SK-N-SH (cell line): ENCODE results near the gene THEMIS. TPM values are rescaled to one million over a fixed set of nuclear protein-coding genes. Genes with fewer than 3 reads are reported as not detected.

Source experiments
- CTCF ChIA-PET: fragments of 300-600, 350-600 bp; formaldehyde crosslinking; extraction: SDS; loops from one replicate; lab custom pipeline; 2021; lab: Yijun Ruan, JAX
- POLR2A ChIA-PET: fragments of 350-600 bp; sonication (Branson Sonifier 250); formaldehyde crosslinking; extraction: SDS; loops from one replicate; lab custom pipeline; 2020; ENCODE audit warnings: antibody characterized with exemption, inconsistent platforms; lab: Yijun Ruan, JAX
- DNase-seq: peaks from one replicate; pipeline ENCODE4 v3.0.0; 2012
- H2AFZ ChIP-seq: fragments of 200-600 bp; sonication (generic); 2 replicates; pipeline ENCODE4 v1.8.1; 2016; ENCODE audit warnings: antibody characterized with exemption, mild to moderate bottlenecking, low read depth
- H3F3A ChIP-seq: fragments of 200-600 bp; sonication (generic); replicated peaks from 2 replicates; pipeline ENCODE3; 2016; ENCODE audit warnings: antibody characterized with exemption, mild to moderate bottlenecking; ENCODE audit not compliant: insufficient read depth
- H3K27ac ChIP-seq, 2 experiments: fragments of 200-500 bp in 1 of 2; fragments of 200-600 bp in 1 of 2; sonication (Bioruptor generic) in 1 of 2; sonication (generic), shearing (Covaris generic) in 1 of 2; 2 replicates each; pipeline versions ENCODE4 v1.5.1 to v1.6.1; 2014 to 2016; ENCODE audit warnings: low read depth in 2 of 2, inconsistent platforms in 1 of 2, low read length in 1 of 2, mild to moderate bottlenecking in 1 of 2, mixed read lengths in 1 of 2
- H3K27me3 ChIP-seq: fragments of 200-600 bp; sonication (generic), shearing (Covaris generic); 2 replicates; pipeline ENCODE4 v1.6.1; 2016; ENCODE audit warnings: mixed run types; ENCODE audit not compliant: insufficient read depth
- H3K36me3 ChIP-seq, 2 experiments: fragments of 200-500 bp in 1 of 2; fragments of 200-600 bp in 1 of 2; sonication (Bioruptor generic) in 1 of 2; sonication (generic) in 1 of 2; replicated peaks in 1 of 2; 2 replicates each; pipeline versions ENCODE3 to v1.5.1; 2014 to 2016; ENCODE audit warnings: low read length in 1 of 2, mild to moderate bottlenecking in 1 of 2; ENCODE audit not compliant: insufficient read depth in 2 of 2, control insufficient read depth in 1 of 2
- H3K4me1 ChIP-seq, 2 experiments: fragments of 200-500 bp in 1 of 2; fragments of 200-600 bp in 1 of 2; sonication (Bioruptor generic) in 1 of 2; sonication (generic), shearing (Covaris generic) in 1 of 2; 2 replicates each; pipeline versions ENCODE4 v1.5.1 to v1.6.1; 2014 to 2016; ENCODE audit warnings: low read depth in 1 of 2, low read length in 1 of 2, mixed run types in 1 of 2; ENCODE audit not compliant: insufficient read depth in 2 of 2, control insufficient read depth in 1 of 2
- H3K4me2 ChIP-seq: fragments of 200-600 bp; sonication (generic), shearing (Covaris generic); 2 replicates; pipeline ENCODE4 v1.6.1; 2017; ENCODE audit warnings: mixed run types
- H3K4me3 ChIP-seq, 2 experiments: fragments of 200-500 bp in 1 of 2; fragments of 200-600 bp in 1 of 2; sonication (Bioruptor generic) in 1 of 2; sonication (generic), shearing (Covaris generic) in 1 of 2; 2 replicates each; pipeline versions ENCODE4 v1.5.1 to v1.8.1; 2014 to 2016; ENCODE audit warnings: low read depth in 2 of 2, inconsistent platforms in 1 of 2, low read length in 1 of 2, mild to moderate bottlenecking in 1 of 2, mixed read lengths in 1 of 2, moderate library complexity in 1 of 2
- H3K79me2 ChIP-seq: fragments of 200-600 bp; sonication (generic); 2 replicates; pipeline ENCODE4 v1.8.1; 2017; ENCODE audit warnings: mild to moderate bottlenecking; ENCODE audit not compliant: insufficient read depth
- H3K9ac ChIP-seq: fragments of 200-600 bp; sonication (generic); 2 replicates; pipeline ENCODE4 v1.6.1; 2017; ENCODE audit warnings: mixed run types
- H3K9me2 ChIP-seq: fragments of 200-600 bp; sonication (generic); 2 replicates; pipeline ENCODE4 v1.6.1; 2017; ENCODE audit warnings: mixed run types
- H3K9me3 ChIP-seq: fragments of 200-600 bp; sonication (generic); 2 replicates; pipeline ENCODE4 v1.6.1; 2017; ENCODE audit warnings: mixed run types, mild to moderate bottlenecking, moderate library complexity
- H4K20me1 ChIP-seq: fragments of 200-600 bp; sonication (generic); 2 replicates; pipeline ENCODE4 v1.6.1; 2017; ENCODE audit warnings: mild to moderate bottlenecking, mixed run types; ENCODE audit not compliant: insufficient read depth
- ELF1 ChIP-seq: IDR thresholded peaks from 2 replicates; pipeline ENCODE4 v1.4.0; 2012
- EZH2phosphoT487 ChIP-seq: fragments of 200-600 bp; sonication (generic); IDR thresholded peaks from 2 replicates; pipeline ENCODE4 v1.6.1; 2017; ENCODE audit warnings: low read depth, mixed run types, mild to moderate bottlenecking, antibody characterized with exemption, moderate library complexity, borderline replicate concordance
- FOSL2 ChIP-seq: IDR thresholded peaks from 2 replicates; pipeline ENCODE4 v1.4.0; 2012; ENCODE audit warnings: low read depth, mild to moderate bottlenecking, moderate library complexity, borderline replicate concordance
- FOXM1 ChIP-seq: IDR thresholded peaks from 2 replicates; pipeline ENCODE4 v1.4.0; 2012; ENCODE audit warnings: low read depth, mild to moderate bottlenecking
- GABPA ChIP-seq: IDR thresholded peaks from 2 replicates; pipeline ENCODE4 v1.4.0; 2012; ENCODE audit warnings: low read depth, mild to moderate bottlenecking
- GATA2 ChIP-seq: sonication (generic); formaldehyde crosslinking; IDR thresholded peaks from 2 replicates; pipeline ENCODE4 v1.5.0; 2020; ENCODE audit warnings: mild to moderate bottlenecking, missing genetic modification reagents
- JUND ChIP-seq: IDR thresholded peaks from 2 replicates; pipeline ENCODE4 v1.4.0; 2012
- MAX ChIP-seq: IDR thresholded peaks from 2 replicates; pipeline ENCODE4 v1.4.0; 2012; ENCODE audit warnings: low read depth
- MEF2A ChIP-seq: IDR thresholded peaks from 2 replicates; pipeline ENCODE4 v1.4.0; 2012; ENCODE audit warnings: low read depth, borderline replicate concordance
- MXI1 ChIP-seq: IDR thresholded peaks from 2 replicates; pipeline ENCODE4 v1.6.1; 2012; ENCODE audit warnings: mild to moderate bottlenecking, low read depth, low read length, improper control_type of control experiment
- NRF1 ChIP-seq: IDR thresholded peaks from 2 replicates; pipeline ENCODE4 v1.6.1; 2012; ENCODE audit warnings: low read depth, mild to moderate bottlenecking, low read length
- RAD21 ChIP-seq: IDR thresholded peaks from 2 replicates; pipeline ENCODE4 v1.6.1; 2012; ENCODE audit warnings: mild to moderate bottlenecking, low read length
- RCOR1 ChIP-seq: fragments of 150-350 bp; IDR thresholded peaks from 2 replicates; pipeline ENCODE4 v1.6.1; 2017; ENCODE audit warnings: antibody characterized with exemption, low read length
- RFX5 ChIP-seq: IDR thresholded peaks from 2 replicates; pipeline ENCODE4 v1.6.1; 2012; ENCODE audit warnings: mild to moderate bottlenecking, improper control_type of control experiment, low read length
- RXRA ChIP-seq: IDR thresholded peaks from 2 replicates; pipeline ENCODE4 v1.4.0; 2012; ENCODE audit warnings: low read depth, mild to moderate bottlenecking, borderline replicate concordance
- SIN3A ChIP-seq: IDR thresholded peaks from 2 replicates; pipeline ENCODE4 v1.6.1; 2012; ENCODE audit warnings: low read depth, mild to moderate bottlenecking, low read length, moderate library complexity, borderline replicate concordance
- TAF1 ChIP-seq: IDR thresholded peaks from 2 replicates; pipeline ENCODE4 v1.6.1; 2012; ENCODE audit warnings: low read depth, mild to moderate bottlenecking, low read length, moderate library complexity, borderline replicate concordance
- TEAD4 ChIP-seq: IDR thresholded peaks from 2 replicates; pipeline ENCODE4 v1.4.0; 2012; ENCODE audit warnings: mild to moderate bottlenecking, borderline replicate concordance; ENCODE audit not compliant: insufficient read depth
- USF1 ChIP-seq: IDR thresholded peaks from 2 replicates; pipeline ENCODE4 v1.4.0; 2012; ENCODE audit warnings: low read depth, borderline replicate concordance
- USF2 ChIP-seq: fragments of 150-350 bp; IDR thresholded peaks from 2 replicates; pipeline ENCODE4 v1.6.1; 2017; ENCODE audit warnings: antibody characterized with exemption, low read length, low read depth, borderline replicate concordance
- ZBTB33 ChIP-seq: IDR thresholded peaks from 2 replicates; pipeline ENCODE4 v1.4.0; 2012; ENCODE audit warnings: low read depth, borderline replicate concordance
- WGBS: methylation state at CpG from one replicate; pipeline ENCODE4 v1.1.6; 2017; ENCODE audit warnings: low lambda C conversion rate; 5-methylcytosine and 5-hydroxymethylcytosine counted together
- polyA plus RNA-seq, 3 experiments: library from polyadenylated mRNA; depleted of rRNA; stranded (reverse); fragments of >200 nt; gene quantifications; 2 replicates each; pipeline ENCODE4 v1.2.3, GENCODE V29; 2012

The THEMIS gene
- polyA plus RNA-seq, 1 of the 3 experiments (the other 2 are of a cell fraction) = not detected

- no peaks in the 10 kb centered on the region for H3K27me3 ChIP-seq
- WGBS = 20% methylated on average over 3 of the region's 3 CpGs
- H3K4me1 ChIP-seq = no peaks in the 10 kb centered on the region
- TF ChIP-seq GABPA (no peak), ZBTB33 (no peak), RXRA (no peak), NRF1 (no peak), ELF1 (no peak), MAX (no peak), RCOR1 (no peak), USF2 (no peak), RAD21 (no peak), TAF1 (no peak), SIN3A (no peak)
- H3K79me2 ChIP-seq = no peaks in the 10 kb centered on the region
- POLR2A ChIA-PET = no interaction called here
- H3K9me2 ChIP-seq = no peaks in the 10 kb centered on the region
- no peak for DNase-seq
- CTCF ChIA-PET = no interaction called here
- H3K27ac ChIP-seq = no peak overlapping the region
- no peaks in the 10 kb centered on the region for H3F3A ChIP-seq
- H3K9ac ChIP-seq = no peak overlapping the region
- H4K20me1 ChIP-seq = no peaks in the 10 kb centered on the region
- no peaks in the 10 kb centered on the region for H3K9me3 ChIP-seq
- no peaks in the 10 kb centered on the region for H3K36me3 ChIP-seq
- H2AFZ ChIP-seq = no peak overlapping the region
- H3K4me3 ChIP-seq = no peak overlapping the region
- H3K4me2 ChIP-seq = no peak overlapping the region
These were observed 12.1 kb upstream of the THEMIS start for GRCh38 chr6:127912914-127913313.

GRCh38 chr6:127907960-127908640 lies 7.2 kb upstream of the THEMIS start:
- Histone ChIP-seq H3K79me2 (no peaks in the 10 kb centered on the region), H3K27me3 (no peaks in the 10 kb centered on the region), H3K4me1 (no peaks in the 10 kb centered on the region), H3K36me3 (no peaks in the 10 kb centered on the region), H3K4me2 (no peak overlapping the region), H3K9me2 (no peaks in the 10 kb centered on the region), H3K27ac (no peak overlapping the region), H4K20me1 (no peaks in the 10 kb centered on the region), H3K9me3 (no peaks in the 10 kb centered on the region), H3K9ac (no peak overlapping the region), H3K4me3 (no peak overlapping the region), H2AFZ (no peak overlapping the region), H3F3A (no peaks in the 10 kb centered on the region)
- 77% methylated on average over 7 of the region's 7 CpGs for WGBS
- ChIA-PET POLR2A (no interaction called here), CTCF (interaction anchor here (0.8 kb wide), 1 partner anchor 15 kb away, joined by 3 read pairs; no protein-coding TSS in a partner anchor)
- no peak for DNase-seq
- TF ChIP-seq MXI1 (no peak), USF1 (no peak), TEAD4 (no peak), FOSL2 (no peak), MEF2A (no peak), GABPA (no peak), SIN3A (no peak), EZH2phosphoT487 (no peak), RFX5 (no peak), FOXM1 (no peak), GATA2 (CRISPR knock-in tag) (no peak), ZBTB33 (no peak), JUND (no peak), ELF1 (no peak)
